Panc1 (cell line): Measurements from ENCODE around the gene GSG1L. TPM values are rescaled to one million over a fixed set of nuclear protein-coding genes. Genes with fewer than 3 reads are reported as not detected.
A peak's percentile ranks its signal among the peaks of the same experiment; 100 is the strongest.

Experiments
- ATAC-seq: fragments of 200-7000 bp; cut with Tn5 transposase; 2 replicates; pipeline ENCODE4 v1.9.1; 2020; ENCODE audit warnings: mild to moderate bottlenecking, moderate library complexity
- BruUV-seq: library from RNA; stranded (reverse); fragments of 400-500 nt; replicated peaks from 2 replicates; lab custom pipeline; 2021; lab: Mats Ljungman, UMichigan
- CTCF ChIA-PET: fragments of 300-600 bp; sonication (Branson Sonifier 250); formaldehyde crosslinking; loops from one replicate; lab custom pipeline; 2022; ENCODE audit warnings: antibody characterized with exemption; lab: Charles Lee
- POLR2A ChIA-PET: fragments of 300-600 bp; sonication (Branson Sonifier 250); formaldehyde crosslinking; loops from one replicate; lab custom pipeline; 2022; ENCODE audit warnings: antibody characterized with exemption; lab: Charles Lee
- DNase-seq: peaks from one replicate; pipeline ENCODE4 v3.0.0-alpha.2; 2010; ENCODE audit warnings: low read depth, low spot score
- H3K27ac ChIP-seq: 2 replicates; pipeline ENCODE4 v1.5.1; 2011; ENCODE audit warnings: mild to moderate bottlenecking, low read length, inconsistent platforms
- H3K27me3 ChIP-seq: fragments of 200-500 bp; sonication (Bioruptor generic); 2 replicates; pipeline ENCODE4 v1.6.0; 2014; ENCODE audit warnings: low read length, inconsistent platforms; ENCODE audit not compliant: control insufficient read depth, insufficient read depth
- H3K36me3 ChIP-seq: fragments of 200-500 bp; sonication (Bioruptor generic); 2 replicates; pipeline ENCODE4 v1.5.1; 2014; ENCODE audit warnings: inconsistent platforms, mild to moderate bottlenecking, low read length, moderate library complexity; ENCODE audit not compliant: control insufficient read depth, insufficient read depth
- H3K4me1 ChIP-seq: 2 replicates; pipeline ENCODE4 v1.5.1; 2011; ENCODE audit warnings: inconsistent platforms, mild to moderate bottlenecking, low read length, moderate library complexity; ENCODE audit not compliant: control insufficient read depth, insufficient read depth
- H3K4me3 ChIP-seq, 2 experiments: 2 replicates each; pipeline ENCODE4 v1.5.1; 2011 to 2012; ENCODE audit warnings: low read depth in 2 of 2, low read length in 2 of 2, mild to moderate bottlenecking in 2 of 2, inconsistent platforms in 1 of 2, moderate library complexity in 1 of 2
- H3K9me3 ChIP-seq: fragments of 200-500 bp; sonication (Bioruptor generic); 2 replicates; pipeline ENCODE4 v1.5.1; 2014; ENCODE audit warnings: low read depth, mild to moderate bottlenecking, inconsistent platforms, low read length, moderate library complexity; ENCODE audit not compliant: control insufficient read depth, insufficient read depth
- POLR2AphosphoS5 ChIP-seq: IDR thresholded peaks from 2 replicates; pipeline ENCODE4 v1.6.1; 2012; ENCODE audit warnings: mild to moderate bottlenecking, low read depth, low read length, moderate library complexity
- SIN3A ChIP-seq: IDR thresholded peaks from 2 replicates; pipeline ENCODE4 v1.6.1; 2012; ENCODE audit warnings: low read depth, mild to moderate bottlenecking, low read length, moderate library complexity, borderline replicate concordance; ENCODE audit not compliant: insufficient read depth
- TCF7L2 ChIP-seq: IDR thresholded peaks from 2 replicates; pipeline ENCODE4 v1.6.1; 2011; ENCODE audit warnings: mild to moderate bottlenecking, low read depth, low read length, inconsistent platforms
- in situ Hi-C: cut with HindIII; loops from 2 replicates; pipeline ENCODE4 v1.10.0; 2016; ENCODE audit warnings: low sequenced_read_pairs, low pct_unique_long_range_greater_than_20kb
- intact Hi-C: fragments of 100-400 bp; cut with micrococcal nuclease; formaldehyde crosslinking; loops from one replicate; pipeline ENCODE4 v1.10.0; 2022; ENCODE audit not compliant: unreplicated experiment
- total RNA-seq: library from RNA; stranded (reverse); gene quantifications from one replicate; pipeline ENCODE4 v1.2.1, GENCODE V29; 2021; ENCODE audit not compliant: unreplicated experiment
- TF ChIP-seq, protein P1 (sequence below): fragments of 450-650 bp; IDR thresholded peaks from 2 replicates; pipeline ENCODE4 v1.5.1; 2017; ENCODE audit warnings: mild to moderate bottlenecking
- TF ChIP-seq, protein P2 (sequence below), 2 experiments: IDR thresholded peaks; 2 replicates each; pipeline ENCODE4 v1.6.1; 2011 to 2012; ENCODE audit warnings: low read depth in 2 of 2, control low read depth in 1 of 2, low read length in 1 of 2, mild to moderate bottlenecking in 1 of 2, moderate library complexity in 1 of 2; ENCODE audit not compliant: insufficient read depth in 1 of 2

GSG1L gene
- total RNA-seq, 1 experiment from 2014 or later: 0.08 TPM

DNA sequence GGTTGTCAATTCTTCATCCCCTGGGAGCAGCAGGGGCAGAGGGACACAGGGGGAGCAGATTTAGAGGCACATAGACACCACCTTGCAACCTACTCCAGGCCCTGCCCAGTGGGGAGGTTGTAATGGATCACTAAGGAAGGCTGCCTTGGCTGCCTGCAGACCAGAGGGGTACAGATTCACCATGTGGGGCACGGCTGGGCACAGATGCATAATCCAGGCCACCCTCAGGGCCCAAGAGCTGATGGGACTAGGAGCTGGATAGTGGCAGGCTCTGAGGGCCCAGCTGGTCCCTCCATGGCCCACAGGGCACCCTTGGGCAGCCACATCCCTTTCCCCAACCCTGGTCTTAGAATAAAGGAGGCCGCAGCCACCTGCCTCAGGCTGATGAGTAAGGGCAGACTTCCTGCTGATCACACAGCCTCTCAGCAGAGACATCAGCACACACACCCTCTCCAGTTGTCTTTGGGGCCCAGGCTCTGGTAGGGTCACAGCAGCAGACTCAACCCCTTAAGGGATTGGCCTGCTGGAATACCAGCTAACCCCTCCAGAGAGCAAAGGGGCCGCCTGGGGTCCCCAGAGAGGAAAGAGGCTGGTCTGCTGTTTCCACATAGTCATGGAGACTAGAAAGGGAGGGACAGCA, 224.9 kb downstream of the GSG1L start:
- CTCF ChIA-PET: no interaction called here
- TF ChIP-seq POLR2AphosphoS5 (no peak), TCF7L2 (no peak), SIN3A (no peak)
- TF ChIP-seq, protein P1, sequence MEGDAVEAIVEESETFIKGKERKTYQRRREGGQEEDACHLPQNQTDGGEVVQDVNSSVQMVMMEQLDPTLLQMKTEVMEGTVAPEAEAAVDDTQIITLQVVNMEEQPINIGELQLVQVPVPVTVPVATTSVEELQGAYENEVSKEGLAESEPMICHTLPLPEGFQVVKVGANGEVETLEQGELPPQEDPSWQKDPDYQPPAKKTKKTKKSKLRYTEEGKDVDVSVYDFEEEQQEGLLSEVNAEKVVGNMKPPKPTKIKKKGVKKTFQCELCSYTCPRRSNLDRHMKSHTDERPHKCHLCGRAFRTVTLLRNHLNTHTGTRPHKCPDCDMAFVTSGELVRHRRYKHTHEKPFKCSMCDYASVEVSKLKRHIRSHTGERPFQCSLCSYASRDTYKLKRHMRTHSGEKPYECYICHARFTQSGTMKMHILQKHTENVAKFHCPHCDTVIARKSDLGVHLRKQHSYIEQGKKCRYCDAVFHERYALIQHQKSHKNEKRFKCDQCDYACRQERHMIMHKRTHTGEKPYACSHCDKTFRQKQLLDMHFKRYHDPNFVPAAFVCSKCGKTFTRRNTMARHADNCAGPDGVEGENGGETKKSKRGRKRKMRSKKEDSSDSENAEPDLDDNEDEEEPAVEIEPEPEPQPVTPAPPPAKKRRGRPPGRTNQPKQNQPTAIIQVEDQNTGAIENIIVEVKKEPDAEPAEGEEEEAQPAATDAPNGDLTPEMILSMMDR: no peak
- TF ChIP-seq, protein P2, sequence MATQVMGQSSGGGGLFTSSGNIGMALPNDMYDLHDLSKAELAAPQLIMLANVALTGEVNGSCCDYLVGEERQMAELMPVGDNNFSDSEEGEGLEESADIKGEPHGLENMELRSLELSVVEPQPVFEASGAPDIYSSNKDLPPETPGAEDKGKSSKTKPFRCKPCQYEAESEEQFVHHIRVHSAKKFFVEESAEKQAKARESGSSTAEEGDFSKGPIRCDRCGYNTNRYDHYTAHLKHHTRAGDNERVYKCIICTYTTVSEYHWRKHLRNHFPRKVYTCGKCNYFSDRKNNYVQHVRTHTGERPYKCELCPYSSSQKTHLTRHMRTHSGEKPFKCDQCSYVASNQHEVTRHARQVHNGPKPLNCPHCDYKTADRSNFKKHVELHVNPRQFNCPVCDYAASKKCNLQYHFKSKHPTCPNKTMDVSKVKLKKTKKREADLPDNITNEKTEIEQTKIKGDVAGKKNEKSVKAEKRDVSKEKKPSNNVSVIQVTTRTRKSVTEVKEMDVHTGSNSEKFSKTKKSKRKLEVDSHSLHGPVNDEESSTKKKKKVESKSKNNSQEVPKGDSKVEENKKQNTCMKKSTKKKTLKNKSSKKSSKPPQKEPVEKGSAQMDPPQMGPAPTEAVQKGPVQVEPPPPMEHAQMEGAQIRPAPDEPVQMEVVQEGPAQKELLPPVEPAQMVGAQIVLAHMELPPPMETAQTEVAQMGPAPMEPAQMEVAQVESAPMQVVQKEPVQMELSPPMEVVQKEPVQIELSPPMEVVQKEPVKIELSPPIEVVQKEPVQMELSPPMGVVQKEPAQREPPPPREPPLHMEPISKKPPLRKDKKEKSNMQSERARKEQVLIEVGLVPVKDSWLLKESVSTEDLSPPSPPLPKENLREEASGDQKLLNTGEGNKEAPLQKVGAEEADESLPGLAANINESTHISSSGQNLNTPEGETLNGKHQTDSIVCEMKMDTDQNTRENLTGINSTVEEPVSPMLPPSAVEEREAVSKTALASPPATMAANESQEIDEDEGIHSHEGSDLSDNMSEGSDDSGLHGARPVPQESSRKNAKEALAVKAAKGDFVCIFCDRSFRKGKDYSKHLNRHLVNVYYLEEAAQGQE (IDR thresholded peaks at IDR 0.05; ENCODE audit: insufficient read depth in 1 of 2, low read depth in 2 of 2, low read length in 1 of 2): no peak
- in situ Hi-C loops (no loop called here), intact Hi-C loops (no loop called here)
- peak; percentile 63 for ATAC-seq
- Histone ChIP-seq H3K4me3 (no peak overlapping the region), H3K27ac (no peak overlapping the region), H3K9me3 (no peaks in the 10 kb centered on the region), H3K4me1 (no peaks in the 10 kb centered on the region), H3K27me3 (peaks cover 17% of the 10 kb centered on the region), H3K36me3 (no peaks in the 10 kb centered on the region)
- no peak for DNase-seq
- POLR2A ChIA-PET: no interaction called here
- BruUV-seq: no TSS peak

DNA sequence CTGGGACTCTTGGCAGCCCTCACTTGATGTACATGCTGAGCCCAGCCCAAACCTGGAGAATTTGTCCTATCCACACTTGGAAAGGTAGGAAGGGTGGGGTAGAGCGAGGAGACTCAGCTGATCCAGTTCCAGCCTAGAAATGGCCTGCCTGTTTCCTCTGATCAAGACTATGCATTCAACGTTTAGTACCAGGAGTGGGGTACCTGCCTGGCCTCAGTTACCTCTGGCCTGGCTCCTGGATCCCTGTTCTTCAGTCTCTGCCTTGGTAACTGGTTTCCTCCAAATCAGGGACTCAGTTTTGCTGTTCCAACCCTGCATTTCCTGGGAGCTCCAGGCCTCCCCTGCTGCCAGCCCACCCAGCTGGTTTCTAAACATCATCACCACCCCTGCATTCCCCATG, 233.5 kb downstream of the GSG1L start:
- in situ Hi-C loops: no loop called here

More for the DNA sequence above, 233.5 kb downstream of the GSG1L start:
- Histone ChIP-seq H3K27me3 (peaks cover 10% of the 10 kb centered on the region), H3K27ac (no peak overlapping the region), H3K4me1 (no peaks in the 10 kb centered on the region), H3K9me3 (no peaks in the 10 kb centered on the region), H3K4me3 (no peak overlapping the region), H3K36me3 (no peaks in the 10 kb centered on the region)
- TF ChIP-seq TCF7L2 (no peak), POLR2AphosphoS5 (no peak)
- TF ChIP-seq, protein P1: no peak
- TF ChIP-seq, protein P2 (IDR thresholded peaks at IDR 0.05; ENCODE audit: insufficient read depth in 1 of 2, low read depth in 2 of 2, low read length in 1 of 2): no peak
- DNase-seq (no peak), ATAC-seq (no peak)
- intact Hi-C loops: loop anchor here (1.0 kb wide), 1 partner anchor 8 kb away; no protein-coding TSS in a partner anchor
- BruUV-seq: no TSS peak
- ChIA-PET POLR2A (no interaction called here), CTCF (no interaction called here)
